GM18867 (cell line): ENCODE results near the gene JMJD7.
A peak's percentile ranks its signal among the peaks of the same experiment; 100 is the strongest.

Source experiments
- ATAC-seq: cut with Tn5 transposase; IDR thresholded peaks from one replicate; pipeline ENCODE4 v1.9.1; 2021; ENCODE audit warnings: mild to moderate bottlenecking, moderate library complexity; ENCODE audit not compliant: unreplicated experiment

Gene JMJD7

GRCh38 chr15:41827880-41828806 is at the start of gene JMJD7:
JMJD7 (plus strand) TSS chr15:41828092; CDS start chr15:41828125, 33 bp downstream.
- ATAC-seq, result peak; percentile 77

- no peak for ATAC-seq
Measured at GRCh38 chr15:41778521-41778920, 49.4 kb upstream of the JMJD7 start.

GRCh38 chr15:41779662-41780157 is 48.2 kb upstream of the JMJD7 start:
- no peak for ATAC-seq

- ATAC-seq, result no peak
Measured at GRCh38 chr15:41780266-41780665, 47.6 kb upstream of the JMJD7 start.

- no peak for ATAC-seq
Measured at GRCh38 chr15:41780727-41781126, 47.2 kb upstream of the JMJD7 start.

- no peak for ATAC-seq
Measured at GRCh38 chr15:41782371-41783282, 45.3 kb upstream of the JMJD7 start.

- ATAC-seq, result no peak
Measured at GRCh38 chr15:41783296-41783695, 44.6 kb upstream of the JMJD7 start.

- ATAC-seq, result no peak
Measured at GRCh38 chr15:41788262-41788661, 39.6 kb upstream of the JMJD7 start.

GRCh38 chr15:41789236-41789635 is 38.7 kb upstream of the JMJD7 start:
- ATAC-seq, result no peak

- no peak for ATAC-seq
Measured at GRCh38 chr15:41789662-41790061, 38.2 kb upstream of the JMJD7 start.

GRCh38 chr15:41790169-41790568 is 37.7 kb upstream of the JMJD7 start:
- no peak for ATAC-seq

- ATAC-seq, result no peak
Measured at GRCh38 chr15:41790756-41791546, 36.9 kb upstream of the JMJD7 start.

GRCh38 chr15:41791547-41791937 is 36.4 kb upstream of the JMJD7 start:
- no peak for ATAC-seq

GRCh38 chr15:41792000-41792637 is 35.8 kb upstream of the JMJD7 start:
- no peak for ATAC-seq

- no peak for ATAC-seq
Measured at GRCh38 chr15:41794081-41794480, 33.8 kb upstream of the JMJD7 start.

- ATAC-seq, result no peak
Measured at GRCh38 chr15:41795996-41796856, 31.7 kb upstream of the JMJD7 start.

GRCh38 chr15:41797201-41797944 is 30.5 kb upstream of the JMJD7 start:
- no peak for ATAC-seq
